Hepatocyte (in vitro differentiated cells): ENCODE data around the gene TMEM255B. TPM values are rescaled to one million over a fixed set of nuclear protein-coding genes. Genes with fewer than 3 reads are reported as not detected.

Experiments used
- DNase-seq: peaks from one replicate; pipeline ENCODE4 v3.0.0-alpha.2; 2016; ENCODE audit warnings: low spot score
- H2AFZ ChIP-seq: fragments of 200-600 bp; sonication (generic); 2 replicates; pipeline ENCODE4 v1.6.0; 2016; ENCODE audit warnings: antibody characterized with exemption, mild to moderate bottlenecking
- H3K27ac ChIP-seq: fragments of 200-600 bp; sonication (generic); 2 replicates; pipeline ENCODE4 v1.5.1; 2016; ENCODE audit warnings: mild to moderate bottlenecking
- H3K27me3 ChIP-seq: fragments of 200-600 bp; sonication (generic); 2 replicates; pipeline ENCODE4 v1.6.1; 2016
- H3K36me3 ChIP-seq: fragments of 200-600 bp; sonication (generic); replicated peaks from 2 replicates; pipeline ENCODE4 v1.5.1; 2016; ENCODE audit warnings: low read depth; ENCODE audit not compliant: insufficient read depth
- H3K4me1 ChIP-seq: fragments of 200-600 bp; sonication (generic); 2 replicates; pipeline ENCODE4 v1.5.1; 2016; ENCODE audit warnings: mild to moderate bottlenecking, moderate library complexity; ENCODE audit not compliant: insufficient read depth
- H3K4me2 ChIP-seq: fragments of 200-600 bp; sonication (generic); 2 replicates; pipeline ENCODE4 v1.6.0; 2016
- H3K4me3 ChIP-seq: fragments of 200-600 bp; sonication (generic); 2 replicates; pipeline ENCODE4 v1.5.1; 2016; ENCODE audit warnings: mild to moderate bottlenecking
- H3K79me2 ChIP-seq: fragments of 200-600 bp; sonication (generic); 2 replicates; pipeline ENCODE4 v1.6.0; 2017; ENCODE audit warnings: mild to moderate bottlenecking
- H3K9me2 ChIP-seq: fragments of 200-600 bp; sonication (generic); replicated peaks from 2 replicates; pipeline ENCODE4 v1.6.0; 2017; ENCODE audit warnings: mild to moderate bottlenecking; ENCODE audit not compliant: insufficient read depth
- H3K9me3 ChIP-seq: fragments of 200-600 bp; sonication (generic); 2 replicates; pipeline ENCODE4 v1.5.1; 2016; ENCODE audit warnings: low read depth, mild to moderate bottlenecking
- H4K20me1 ChIP-seq: fragments of 200-600 bp; sonication (generic); 2 replicates; pipeline ENCODE4 v1.6.0; 2016; ENCODE audit warnings: mild to moderate bottlenecking; ENCODE audit not compliant: insufficient read depth, poor library complexity, severe bottlenecking
- EZH2 ChIP-seq: fragments of 200-600 bp; sonication (generic); IDR thresholded peaks from 2 replicates; pipeline ENCODE4 v1.6.1; 2016; ENCODE audit warnings: antibody characterized with exemption, mild to moderate bottlenecking, borderline replicate concordance
- EZH2phosphoT487 ChIP-seq: fragments of 200-600 bp; sonication (generic); IDR thresholded peaks from one replicate; pipeline ENCODE4 v1.6.1; 2018; ENCODE audit warnings: antibody characterized with exemption, mild to moderate bottlenecking, low read depth, moderate library complexity; ENCODE audit not compliant: unreplicated experiment, severe bottlenecking
- WGBS: methylation state at CpG from one replicate; pipeline ENCODE4 v1.1.6; 2016; ENCODE audit warnings: low lambda C conversion rate; ENCODE audit errors: missing lambda C conversion rate; 5-methylcytosine and 5-hydroxymethylcytosine counted together
- polyA plus RNA-seq: library from polyadenylated mRNA; unstranded; fragments of >200 nt; fragmentation: Nextera tagmentation; extraction: Ambion mirVana; gene quantifications from 2 replicates; pipeline ENCODE4 v1.2.1, GENCODE V29; 2016
- total RNA-seq: library from RNA; depleted of rRNA; stranded (reverse); fragments of >200 nt; gene quantifications from 2 replicates; pipeline ENCODE4 v1.2.3, GENCODE V29; 2014
- TF ChIP-seq, protein P1 (sequence below): fragments of 200-600 bp; sonication (generic); IDR thresholded peaks from 2 replicates; pipeline ENCODE4 v1.5.1; 2016; ENCODE audit warnings: antibody characterized with exemption, mild to moderate bottlenecking; ENCODE audit not compliant: poor library complexity

Gene TMEM255B
- total and polyA plus RNA-seq, 2 experiments from 2014 or later = 0.10 to 4.0 TPM

DNA sequence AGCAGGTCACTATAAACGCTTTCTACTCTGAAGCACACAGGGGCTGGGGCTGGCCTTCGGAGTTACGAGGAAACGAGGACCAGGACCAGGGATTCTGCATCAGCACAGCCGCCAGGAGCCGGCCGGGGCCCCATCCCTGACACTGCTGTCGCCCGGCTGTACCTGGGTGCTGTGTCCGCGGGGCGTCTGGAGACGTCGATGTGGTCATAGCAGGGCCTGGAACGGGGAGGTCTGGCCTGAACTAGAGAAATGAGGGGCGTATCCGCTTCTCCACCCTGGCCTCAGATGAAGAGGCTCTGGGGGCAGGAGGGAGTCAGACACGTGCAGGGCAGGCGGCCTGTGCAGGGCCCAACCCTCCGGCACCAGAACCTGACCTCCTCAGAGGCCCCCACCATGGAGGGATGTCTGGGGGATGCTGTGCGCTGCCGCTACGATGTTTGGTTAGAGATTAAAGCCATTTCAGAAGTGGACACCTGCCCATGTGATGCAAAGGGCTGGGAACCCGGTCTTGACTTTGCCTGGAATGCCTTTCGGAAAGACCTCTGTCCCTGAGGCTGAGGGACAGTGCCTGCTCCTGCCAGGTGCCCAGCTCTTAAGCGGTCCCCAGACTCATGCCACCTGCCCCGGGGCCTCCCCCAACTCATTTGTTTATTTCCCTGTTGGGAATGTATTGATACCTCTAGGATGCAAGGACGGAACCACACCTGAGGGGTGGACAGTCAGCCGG, 83.5 kb downstream of the TMEM255B start:
- Histone ChIP-seq H3K4me3 (no peak overlapping the region), H3K79me2 (no peaks in the 10 kb centered on the region), H3K9me3 (no peaks in the 10 kb centered on the region), H3K4me1 (peaks cover 27% of the 10 kb centered on the region), H3K4me2 (no peak overlapping the region), H2AFZ (no peak overlapping the region), H3K27me3 (no peaks in the 10 kb centered on the region), H3K9me2 (no peaks in the 10 kb centered on the region), H3K27ac (no peak overlapping the region), H3K36me3 (no peaks in the 10 kb centered on the region), H4K20me1 (no peaks in the 10 kb centered on the region)
- DNase-seq = no peak
- 90% methylated on average over 29 of the region's 29 CpGs for WGBS
- TF ChIP-seq, protein P1, sequence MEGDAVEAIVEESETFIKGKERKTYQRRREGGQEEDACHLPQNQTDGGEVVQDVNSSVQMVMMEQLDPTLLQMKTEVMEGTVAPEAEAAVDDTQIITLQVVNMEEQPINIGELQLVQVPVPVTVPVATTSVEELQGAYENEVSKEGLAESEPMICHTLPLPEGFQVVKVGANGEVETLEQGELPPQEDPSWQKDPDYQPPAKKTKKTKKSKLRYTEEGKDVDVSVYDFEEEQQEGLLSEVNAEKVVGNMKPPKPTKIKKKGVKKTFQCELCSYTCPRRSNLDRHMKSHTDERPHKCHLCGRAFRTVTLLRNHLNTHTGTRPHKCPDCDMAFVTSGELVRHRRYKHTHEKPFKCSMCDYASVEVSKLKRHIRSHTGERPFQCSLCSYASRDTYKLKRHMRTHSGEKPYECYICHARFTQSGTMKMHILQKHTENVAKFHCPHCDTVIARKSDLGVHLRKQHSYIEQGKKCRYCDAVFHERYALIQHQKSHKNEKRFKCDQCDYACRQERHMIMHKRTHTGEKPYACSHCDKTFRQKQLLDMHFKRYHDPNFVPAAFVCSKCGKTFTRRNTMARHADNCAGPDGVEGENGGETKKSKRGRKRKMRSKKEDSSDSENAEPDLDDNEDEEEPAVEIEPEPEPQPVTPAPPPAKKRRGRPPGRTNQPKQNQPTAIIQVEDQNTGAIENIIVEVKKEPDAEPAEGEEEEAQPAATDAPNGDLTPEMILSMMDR = no peak
- TF ChIP-seq EZH2 (no peak), EZH2phosphoT487 (no peak)

DNA sequence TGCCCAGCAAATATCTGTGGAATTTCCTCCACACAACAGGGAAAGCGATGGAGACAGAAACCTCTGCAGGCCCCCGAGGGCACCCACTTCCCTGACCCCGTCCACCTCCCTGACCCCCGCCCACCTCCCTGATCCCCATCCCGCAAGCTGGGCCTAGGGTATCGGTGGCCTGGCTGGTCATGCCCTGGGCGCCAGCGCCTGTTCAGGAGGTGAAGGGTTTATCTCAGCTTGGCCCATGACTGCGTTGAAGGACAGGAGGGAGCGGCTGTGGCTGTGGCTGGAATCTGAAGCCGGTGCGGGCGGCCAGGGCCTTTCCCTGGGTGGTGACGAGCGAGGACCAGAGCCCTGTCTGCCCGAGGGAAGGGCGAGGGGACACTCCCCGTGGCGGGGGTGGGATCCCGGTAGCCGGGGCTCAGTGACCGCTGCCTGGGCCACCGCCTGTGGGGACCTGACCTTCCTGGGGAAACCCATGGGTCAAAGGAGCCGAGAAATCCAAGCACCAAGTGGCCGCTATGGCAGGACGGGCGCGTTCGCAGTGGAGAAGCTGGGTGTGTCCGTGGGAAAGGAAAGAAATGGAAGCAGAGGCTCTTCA, 84.1 kb downstream of the TMEM255B start:
- Histone ChIP-seq H3K36me3 (no peaks in the 10 kb centered on the region), H3K9me2 (no peaks in the 10 kb centered on the region), H3K79me2 (peaks cover 5% of the 10 kb centered on the region), H4K20me1 (no peaks in the 10 kb centered on the region), H3K4me3 (no peak overlapping the region), H3K27ac (no peak overlapping the region), H2AFZ (no peak overlapping the region), H3K27me3 (no peaks in the 10 kb centered on the region), H3K4me1 (peaks cover 21% of the 10 kb centered on the region), H3K9me3 (no peaks in the 10 kb centered on the region), H3K4me2 (no peak overlapping the region)
- TF ChIP-seq, protein P1 = no peak
- TF ChIP-seq EZH2 (no peak), EZH2phosphoT487 (no peak)
- DNase-seq = no peak
- WGBS = 94% methylated on average over 30 of the region's 30 CpGs

GRCh38 chr13:113843864-113844556, 85.0 kb downstream of the TMEM255B start:
- DNase-seq = no peak
- Histone ChIP-seq H3K4me1 (peaks cover 14% of the 10 kb centered on the region), H4K20me1 (no peaks in the 10 kb centered on the region), H2AFZ (no peak overlapping the region), H3K9me3 (no peaks in the 10 kb centered on the region), H3K4me2 (no peak overlapping the region), H3K36me3 (no peaks in the 10 kb centered on the region), H3K79me2 (peaks cover 10% of the 10 kb centered on the region), H3K9me2 (no peaks in the 10 kb centered on the region), H3K27ac (no peak overlapping the region), H3K27me3 (no peaks in the 10 kb centered on the region), H3K4me3 (no peak overlapping the region)
- TF ChIP-seq EZH2phosphoT487 = no peak
- TF ChIP-seq EZH2 = no peak
- TF ChIP-seq, protein P1 = no peak
- 86% methylated on average over 26 of the region's 26 CpGs for WGBS
